Common myeloid progenitor, CD34-positive (primary cell): ENCODE data around the gene COG5.
A peak's percentile ranks its signal among the peaks of the same experiment; 100 is the strongest.

Experiments
- CTCF ChIA-PET: fragments of 350-600 bp; sonication (Branson Sonifier 250); formaldehyde crosslinking; loops from one replicate; lab custom pipeline; 2021; ENCODE audit warnings: antibody characterized with exemption; lab: Charles Lee
- POLR2A ChIA-PET: fragments of 350-600 bp; sonication (Branson Sonifier 250); formaldehyde crosslinking; loops from one replicate; lab custom pipeline; 2021; ENCODE audit warnings: antibody characterized with exemption; lab: Charles Lee
- DNase-seq, 3 donors: peaks; one replicate each; pipeline versions ENCODE4 v3.0.0 to v3.0.0-alpha.2; 2013
- H3K27ac ChIP-seq, 2 experiments: 1 replicate in 1 of 2; 2 replicates in 1 of 2; pipeline ENCODE4 v1.7.0; 2013; ENCODE audit warnings: inconsistent platforms in 2 of 2, low read length in 2 of 2, mild to moderate bottlenecking in 2 of 2, low read depth in 1 of 2, moderate library complexity in 1 of 2; ENCODE audit not compliant: severe bottlenecking in 2 of 2, insufficient read depth in 1 of 2, poor library complexity in 1 of 2
- H3K27me3 ChIP-seq, 5 experiments: replicated peaks in 2 of 5; 1 replicate in 3 of 5; 2 replicates in 2 of 5; pipeline versions ENCODE4 v1.6.1 to v1.7.0; 2013; ENCODE audit warnings: low read length in 4 of 5, mild to moderate bottlenecking in 2 of 5, moderate library complexity in 2 of 5, inconsistent platforms in 1 of 5; ENCODE audit not compliant: insufficient read depth in 5 of 5, control insufficient read depth in 4 of 5
- H3K36me3 ChIP-seq, 4 experiments: 1 replicate in 2 of 4; 2 replicates in 2 of 4; pipeline versions ENCODE4 v1.6.1 to v1.7.0; 2013; ENCODE audit warnings: low read length in 3 of 4, control low read depth in 1 of 4, mild to moderate bottlenecking in 1 of 4; ENCODE audit not compliant: control insufficient read depth in 4 of 4, insufficient read depth in 4 of 4
- H3K4me1 ChIP-seq, 4 experiments: 1 replicate in 3 of 4; 2 replicates in 1 of 4; pipeline versions ENCODE4 v1.6.1 to v1.7.1; 2013; ENCODE audit warnings: low read length in 3 of 4, mild to moderate bottlenecking in 3 of 4, control low read depth in 1 of 4, inconsistent platforms in 1 of 4, moderate library complexity in 1 of 4; ENCODE audit not compliant: control insufficient read depth in 4 of 4, insufficient read depth in 4 of 4; ENCODE audit errors: control extremely low read depth in 1 of 4
- H3K4me3 ChIP-seq, 7 experiments: 1 replicate in 4 of 7; 2 replicates in 3 of 7; pipeline versions ENCODE4 v1.5.1 to v1.7.0; 2013; ENCODE audit warnings: mild to moderate bottlenecking in 7 of 7, low read length in 6 of 7, moderate library complexity in 6 of 7, inconsistent platforms in 2 of 7, low read depth in 2 of 7, control low read depth in 1 of 7; ENCODE audit not compliant: insufficient read depth in 4 of 7, control insufficient read depth in 1 of 7; ENCODE audit errors: extremely low read depth in 1 of 7
- H3K9me3 ChIP-seq, 5 experiments: 1 replicate in 4 of 5; 2 replicates in 1 of 5; pipeline versions ENCODE4 v1.6.1 to v1.7.1; 2013; ENCODE audit warnings: low read length in 4 of 5, mild to moderate bottlenecking in 2 of 5, inconsistent platforms in 1 of 5, low read depth in 1 of 5, moderate library complexity in 1 of 5; ENCODE audit not compliant: control insufficient read depth in 4 of 5, insufficient read depth in 2 of 5; ENCODE audit errors: control extremely low read depth in 1 of 5
- WGBS: methylation state at CpG from one replicate; pipeline ENCODE4 v1.1.5; 2013; ENCODE audit not compliant: insufficient coverage; 5-methylcytosine and 5-hydroxymethylcytosine counted together

The COG5 gene

GRCh38 chr7:107469929-107470328, 93.8 kb downstream of the COG5 start, which contains the start of gene GPR22:
GPR22 (plus strand) TSS chr7:107470057; CDS start chr7:107474061, 4,004 bp downstream.
- no peak for DNase-seq
- POLR2A ChIA-PET, result no interaction called here
- Histone ChIP-seq H3K36me3 (no peaks in the 10 kb centered on the region), H3K27me3 (no peaks in the 10 kb centered on the region), H3K4me1 (no peaks in the 10 kb centered on the region), H3K9me3 (no peaks in the 10 kb centered on the region), H3K4me3 (no peak within 1 kb of the TSS), H3K27ac (no peak within 1 kb of the TSS)
- CTCF ChIA-PET, result no interaction called here
- 95% methylated on average over 4 of the region's 4 CpGs for WGBS

- no peaks in the 10 kb centered on the region for H3K9me3 ChIP-seq
- no peak overlapping the region for H3K27ac ChIP-seq
- H3K4me3 ChIP-seq, result no peak overlapping the region
- ChIA-PET CTCF (interaction anchor here (0.8 to 1.5 kb wide), 2 partner anchors 11 to 257 kb away, joined by 3 read pairs; no protein-coding TSS in a partner anchor), POLR2A (no interaction called here)
- no peaks in the 10 kb centered on the region for H3K36me3 ChIP-seq
- no peak for DNase-seq
- peaks cover 0 to 8% (median 0%) of the 10 kb centered on the region in 4 experiments for H3K4me1 ChIP-seq
- WGBS, result no CpG with 5 or more reads among the region's 1 CpG
- no peaks in the 10 kb centered on the region for H3K27me3 ChIP-seq
Measured at GRCh38 chr7:107468824-107469223, 94.9 kb downstream of the COG5 start.

GRCh38 chr7:107467972-107468371, 95.7 kb downstream of the COG5 start:
- peaks cover 0 to 8% (median 0%) of the 10 kb centered on the region in 4 experiments for H3K4me1 ChIP-seq
- DNase-seq, result no peak
- no peak overlapping the region for H3K4me3 ChIP-seq
- H3K9me3 ChIP-seq, result no peaks in the 10 kb centered on the region
- H3K27ac ChIP-seq, result no peak overlapping the region
- no peaks in the 10 kb centered on the region for H3K27me3 ChIP-seq
- 100% methylated on average over 2 of the region's 2 CpGs for WGBS
- POLR2A ChIA-PET, result no interaction called here
- H3K36me3 ChIP-seq, result no peaks in the 10 kb centered on the region
- CTCF ChIA-PET, result interaction anchor here (1.5 kb wide), 1 partner anchor 10 kb away, joined by 3 read pairs; no protein-coding TSS in a partner anchor

GRCh38 chr7:107464666-107465226, 99.0 kb downstream of the COG5 start:
- no peaks in the 10 kb centered on the region for H3K36me3 ChIP-seq
- H3K4me1 ChIP-seq, result peaks cover 0 to 8% (median 0%) of the 10 kb centered on the region in 4 experiments
- H3K27ac ChIP-seq, result no peak overlapping the region
- DNase-seq, result no peak
- no peaks in the 10 kb centered on the region for H3K27me3 ChIP-seq
- no peaks in the 10 kb centered on the region for H3K9me3 ChIP-seq
- H3K4me3 ChIP-seq, result no peak overlapping the region
- CTCF ChIA-PET, result interaction anchor here (0.8 to 3.1 kb wide), 13 partner anchors 9 to 414 kb away, joined by 3 to 25 read pairs (median 6); partner anchors contain the start of gene CBLL1
- 54% methylated on average over 2 of the region's 3 CpGs for WGBS
- POLR2A ChIA-PET, result no interaction called here

- no peak overlapping the region for H3K27ac ChIP-seq
- 78% methylated on average over 4 of the region's 6 CpGs for WGBS
- H3K9me3 ChIP-seq, result no peaks in the 10 kb centered on the region
- peak; percentile 59 to 81 (median 74) for DNase-seq
- ChIA-PET CTCF (interaction anchor here (0.6 to 3.1 kb wide), 33 partner anchors 9 to 682 kb away, joined by 3 to 25 read pairs (median 4); partner anchors contain the start of gene CBLL1), POLR2A (no interaction called here)
- H3K36me3 ChIP-seq, result no peaks in the 10 kb centered on the region
- H3K4me1 ChIP-seq, result peaks cover 0 to 8% (median 0%) of the 10 kb centered on the region in 4 experiments
- no peaks in the 10 kb centered on the region for H3K27me3 ChIP-seq
- H3K4me3 ChIP-seq, result no peak overlapping the region
Measured at GRCh38 chr7:107463139-107464078, 100.3 kb downstream of the COG5 start.

GRCh38 chr7:107461938-107462533, 101.7 kb downstream of the COG5 start:
- Histone ChIP-seq H3K4me3 (no peak overlapping the region), H3K9me3 (no peaks in the 10 kb centered on the region), H3K27me3 (no peaks in the 10 kb centered on the region), H3K36me3 (no peaks in the 10 kb centered on the region), H3K4me1 (peaks cover 0 to 8% (median 0%) of the 10 kb centered on the region in 4 experiments), H3K27ac (no peak overlapping the region)
- DNase-seq, result no peak
- ChIA-PET POLR2A (no interaction called here), CTCF (interaction anchor here (1.0 to 3.1 kb wide), 4 partner anchors 39 to 417 kb away, joined by 3 to 19 read pairs (median 8); no protein-coding TSS in a partner anchor)
- 100% methylated on average over 2 of the region's 2 CpGs for WGBS
